Measurements from ENCODE around the gene KIAA0586.

DNA sequence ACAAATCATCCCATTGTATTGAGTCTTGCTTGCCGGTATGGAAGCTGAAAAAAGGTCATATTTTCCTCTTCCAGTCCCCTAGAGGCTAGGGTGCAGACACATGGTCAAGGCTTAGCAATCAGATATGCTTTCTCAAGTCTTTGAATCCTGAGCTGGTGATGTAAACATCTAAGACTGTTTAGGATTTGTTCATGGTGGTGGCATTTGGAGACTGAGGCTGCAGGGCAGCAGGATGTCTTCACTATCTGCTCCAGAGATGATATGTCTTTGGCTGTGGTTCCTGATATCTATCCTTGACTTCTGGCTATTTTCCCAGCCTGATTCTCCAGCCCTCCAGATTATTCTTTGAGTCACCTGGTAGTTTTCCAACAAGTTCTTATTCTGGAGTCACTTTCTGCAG lies 159.8 kb downstream of the KIAA0586 start:
- TF ChIP-seq, protein P1, sequence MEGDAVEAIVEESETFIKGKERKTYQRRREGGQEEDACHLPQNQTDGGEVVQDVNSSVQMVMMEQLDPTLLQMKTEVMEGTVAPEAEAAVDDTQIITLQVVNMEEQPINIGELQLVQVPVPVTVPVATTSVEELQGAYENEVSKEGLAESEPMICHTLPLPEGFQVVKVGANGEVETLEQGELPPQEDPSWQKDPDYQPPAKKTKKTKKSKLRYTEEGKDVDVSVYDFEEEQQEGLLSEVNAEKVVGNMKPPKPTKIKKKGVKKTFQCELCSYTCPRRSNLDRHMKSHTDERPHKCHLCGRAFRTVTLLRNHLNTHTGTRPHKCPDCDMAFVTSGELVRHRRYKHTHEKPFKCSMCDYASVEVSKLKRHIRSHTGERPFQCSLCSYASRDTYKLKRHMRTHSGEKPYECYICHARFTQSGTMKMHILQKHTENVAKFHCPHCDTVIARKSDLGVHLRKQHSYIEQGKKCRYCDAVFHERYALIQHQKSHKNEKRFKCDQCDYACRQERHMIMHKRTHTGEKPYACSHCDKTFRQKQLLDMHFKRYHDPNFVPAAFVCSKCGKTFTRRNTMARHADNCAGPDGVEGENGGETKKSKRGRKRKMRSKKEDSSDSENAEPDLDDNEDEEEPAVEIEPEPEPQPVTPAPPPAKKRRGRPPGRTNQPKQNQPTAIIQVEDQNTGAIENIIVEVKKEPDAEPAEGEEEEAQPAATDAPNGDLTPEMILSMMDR (IDR thresholded peaks at IDR 0.05), result no peak
- no peak for TF ChIP-seq POLR2AphosphoS5 (IDR thresholded peaks at IDR 0.05)

Measured in breast epithelium (tissue), 3 donors.